Measurements from ENCODE around the gene BEST4.
A peak's percentile ranks its signal among the peaks of the same experiment; 100 is the strongest.

Gene BEST4

GRCh38 chr1:44805311-44806024 is 17.5 kb upstream of the BEST4 start:
- H3K4me3 ChIP-seq (ENCODE audit: low read depth, low read length) = no peak overlapping the region
- TF ChIP-seq, protein P1, sequence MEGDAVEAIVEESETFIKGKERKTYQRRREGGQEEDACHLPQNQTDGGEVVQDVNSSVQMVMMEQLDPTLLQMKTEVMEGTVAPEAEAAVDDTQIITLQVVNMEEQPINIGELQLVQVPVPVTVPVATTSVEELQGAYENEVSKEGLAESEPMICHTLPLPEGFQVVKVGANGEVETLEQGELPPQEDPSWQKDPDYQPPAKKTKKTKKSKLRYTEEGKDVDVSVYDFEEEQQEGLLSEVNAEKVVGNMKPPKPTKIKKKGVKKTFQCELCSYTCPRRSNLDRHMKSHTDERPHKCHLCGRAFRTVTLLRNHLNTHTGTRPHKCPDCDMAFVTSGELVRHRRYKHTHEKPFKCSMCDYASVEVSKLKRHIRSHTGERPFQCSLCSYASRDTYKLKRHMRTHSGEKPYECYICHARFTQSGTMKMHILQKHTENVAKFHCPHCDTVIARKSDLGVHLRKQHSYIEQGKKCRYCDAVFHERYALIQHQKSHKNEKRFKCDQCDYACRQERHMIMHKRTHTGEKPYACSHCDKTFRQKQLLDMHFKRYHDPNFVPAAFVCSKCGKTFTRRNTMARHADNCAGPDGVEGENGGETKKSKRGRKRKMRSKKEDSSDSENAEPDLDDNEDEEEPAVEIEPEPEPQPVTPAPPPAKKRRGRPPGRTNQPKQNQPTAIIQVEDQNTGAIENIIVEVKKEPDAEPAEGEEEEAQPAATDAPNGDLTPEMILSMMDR (IDR thresholded peaks at IDR 0.05; ENCODE audit: low read depth, low read length) = no peak
- in situ Hi-C loops (cut with HindIII; ENCODE audit: low sequenced_read_pairs) = no loop called here
- no peak for DNase-seq (ENCODE audit: low read depth, low spot score)

- no peak for DNase-seq (ENCODE audit: low read depth, low spot score)
- no peak overlapping the region for H3K4me3 ChIP-seq (ENCODE audit: low read depth, low read length)
- TF ChIP-seq, protein P1 (IDR thresholded peaks at IDR 0.05; ENCODE audit: low read depth, low read length) = no peak
- in situ Hi-C loops (cut with HindIII; ENCODE audit: low sequenced_read_pairs) = no loop called here
Observed at GRCh38 chr1:44803312-44804095, 15.5 kb upstream of the BEST4 start.

DNA sequence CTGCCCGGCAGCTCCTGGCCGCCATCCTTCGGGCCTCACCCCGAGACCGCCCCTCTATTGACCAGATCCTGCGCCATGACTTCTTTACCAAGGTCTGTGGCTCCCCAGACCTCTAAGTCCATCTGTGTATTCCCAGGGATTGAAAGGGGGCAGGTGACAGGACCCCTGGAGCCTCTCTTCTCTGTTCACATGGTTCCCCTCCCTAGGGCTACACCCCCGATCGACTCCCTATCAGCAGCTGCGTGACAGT is 15.0 kb upstream of the BEST4 start:
- no peak for DNase-seq (ENCODE audit: low read depth, low spot score)
- H3K4me3 ChIP-seq (ENCODE audit: low read depth, low read length) = peak overlapping the region; percentile 91
- TF ChIP-seq, protein P1 (IDR thresholded peaks at IDR 0.05; ENCODE audit: low read depth, low read length) = no peak
- in situ Hi-C loops (cut with HindIII; ENCODE audit: low sequenced_read_pairs) = no loop called here

GRCh38 chr1:44802306-44803061 is 14.5 kb upstream of the BEST4 start:
- in situ Hi-C loops (cut with HindIII; ENCODE audit: low sequenced_read_pairs) = no loop called here
- DNase-seq (ENCODE audit: low read depth, low spot score) = no peak
- TF ChIP-seq, protein P1 (IDR thresholded peaks at IDR 0.05; ENCODE audit: low read depth, low read length) = no peak
- peak overlapping the region; percentile 91 for H3K4me3 ChIP-seq (ENCODE audit: low read depth, low read length)

GRCh38 chr1:44801491-44802305 is 13.7 kb upstream of the BEST4 start:
- TF ChIP-seq, protein P1 (IDR thresholded peaks at IDR 0.05; ENCODE audit: low read depth, low read length) = no peak
- no peak for DNase-seq (ENCODE audit: low read depth, low spot score)
- peak overlapping the region; percentile 91 for H3K4me3 ChIP-seq (ENCODE audit: low read depth, low read length)
- in situ Hi-C loops (cut with HindIII; ENCODE audit: low sequenced_read_pairs) = no loop called here
